GM21367 (cell line): ENCODE measurements around the gene ACAP2.
"Not testable (repeated sequence)": the region's sequence is repeated elsewhere in the genome, so short reads cannot be mapped to it uniquely, and the experiment has no call there.

Source experiments
- ATAC-seq: cut with Tn5 transposase; IDR thresholded peaks from one replicate; pipeline ENCODE4 v1.9.1; 2021; ENCODE audit not compliant: unreplicated experiment

Gene ACAP2

GRCh38 chr3:195443391-195443989, 670 bp upstream of the ACAP2 start:
- ATAC-seq = no peak

- ATAC-seq = peak; percentile 1
Observed at GRCh38 chr3:195441992-195442572, 738 bp downstream of the ACAP2 start.

- no peak for ATAC-seq
Observed at GRCh38 chr3:195441476-195441991, 1.3 kb downstream of the ACAP2 start.

- no peak for ATAC-seq
Observed at GRCh38 chr3:195441051-195441450, 1.8 kb downstream of the ACAP2 start.

GRCh38 chr3:195440379-195440778, 2.4 kb downstream of the ACAP2 start:
- no peak for ATAC-seq

GRCh38 chr3:195438371-195438770, 4.4 kb downstream of the ACAP2 start:
- no peak for ATAC-seq

GRCh38 chr3:195425849-195426248, 17.0 kb downstream of the ACAP2 start:
- ATAC-seq = no peak

GRCh38 chr3:195423818-195424217, 19.0 kb downstream of the ACAP2 start:
- no peak for ATAC-seq

- no peak for ATAC-seq
Observed at GRCh38 chr3:195421400-195421799, 21.4 kb downstream of the ACAP2 start.

GRCh38 chr3:195416795-195417194, 26.0 kb downstream of the ACAP2 start:
- ATAC-seq = no peak

- ATAC-seq = no peak
Observed at GRCh38 chr3:195411836-195412235, 31.0 kb downstream of the ACAP2 start.

GRCh38 chr3:195410546-195410945, 32.3 kb downstream of the ACAP2 start:
- ATAC-seq = no peak

- ATAC-seq = no peak
Observed at GRCh38 chr3:195407531-195408409, 35.0 kb downstream of the ACAP2 start.

- no peak for ATAC-seq
Observed at GRCh38 chr3:195405651-195406050, 37.2 kb downstream of the ACAP2 start.

- no peak for ATAC-seq
Observed at GRCh38 chr3:195403841-195404408, 38.9 kb downstream of the ACAP2 start.

GRCh38 chr3:195403244-195403643, 39.6 kb downstream of the ACAP2 start:
- no peak for ATAC-seq

- ATAC-seq = no peak
Observed at GRCh38 chr3:195401943-195402342, 40.9 kb downstream of the ACAP2 start.

- ATAC-seq = not testable (repeated sequence)
Observed at GRCh38 chr3:195398460-195398859, 44.4 kb downstream of the ACAP2 start.

- no peak for ATAC-seq
Observed at GRCh38 chr3:195397524-195397923, 45.3 kb downstream of the ACAP2 start.

GRCh38 chr3:195395208-195395816, 47.5 kb downstream of the ACAP2 start:
- no peak for ATAC-seq

GRCh38 chr3:195394700-195395099, 48.1 kb downstream of the ACAP2 start:
- no peak for ATAC-seq
